ENCODE results near the gene MRPL14.

The MRPL14 gene

GRCh38 chr6:44127186-44128019 is at the start of gene MRPL14, which contains the start of gene TMEM63B:
MRPL14 (minus strand) TSS chr6:44127452; CDS start chr6:44116611, 10,841 bp downstream.
TMEM63B (plus strand) TSS chr6:44127554; CDS start chr6:44134585, 7,031 bp downstream.
- DNase-seq (ENCODE audit: low spot score), result peak; percentile 100

GRCh38 chr6:44176130-44176761 is 49.0 kb upstream of the MRPL14 start:
- DNase-seq (ENCODE audit: low spot score), result peak; percentile 15

- peak; percentile 89 for DNase-seq (ENCODE audit: low spot score)
Observed at GRCh38 chr6:44172731-44173500, 45.7 kb upstream of the MRPL14 start.

- DNase-seq (ENCODE audit: low spot score), result no peak
Observed at GRCh38 chr6:44171899-44172546, 44.8 kb upstream of the MRPL14 start.

- DNase-seq (ENCODE audit: low spot score), result no peak
Observed at GRCh38 chr6:44169886-44170570, 42.8 kb upstream of the MRPL14 start.

- DNase-seq (ENCODE audit: low spot score), result no peak
Observed at GRCh38 chr6:44169154-44169553, 41.9 kb upstream of the MRPL14 start.

- no peak for DNase-seq (ENCODE audit: low spot score)
Observed at GRCh38 chr6:44167567-44167966, 40.3 kb upstream of the MRPL14 start.

GRCh38 chr6:44166591-44167184 is 39.4 kb upstream of the MRPL14 start:
- DNase-seq (ENCODE audit: low spot score), result no peak

- no peak for DNase-seq (ENCODE audit: low spot score)
Observed at GRCh38 chr6:44166116-44166515, 38.9 kb upstream of the MRPL14 start.

- DNase-seq (ENCODE audit: low spot score), result no peak
Observed at GRCh38 chr6:44162876-44163625, 35.8 kb upstream of the MRPL14 start.

GRCh38 chr6:44161997-44162338 is 34.7 kb upstream of the MRPL14 start:
- peak; percentile 58 for DNase-seq (ENCODE audit: low spot score)

- DNase-seq (ENCODE audit: low spot score), result no peak
Observed at GRCh38 chr6:44158770-44159228, 31.5 kb upstream of the MRPL14 start, which contains the start of gene CAPN11. CAPN11 (plus strand) TSS chr6:44158820; CDS start chr6:44158849, 29 bp downstream.

GRCh38 chr6:44157152-44157521 is 29.9 kb upstream of the MRPL14 start:
- no peak for DNase-seq (ENCODE audit: low spot score)

- DNase-seq (ENCODE audit: low spot score), result no peak
Observed at GRCh38 chr6:44156494-44157151, 29.4 kb upstream of the MRPL14 start.

GRCh38 chr6:44154067-44154466 is 26.8 kb upstream of the MRPL14 start:
- DNase-seq (ENCODE audit: low spot score), result no peak

- DNase-seq (ENCODE audit: low spot score), result no peak
Observed at GRCh38 chr6:44152533-44152932, 25.3 kb upstream of the MRPL14 start.

GRCh38 chr6:44152109-44152461 is 24.8 kb upstream of the MRPL14 start:
- DNase-seq (ENCODE audit: low spot score), result no peak

- DNase-seq (ENCODE audit: low spot score), result peak; percentile 94
Observed at GRCh38 chr6:44151348-44152108, 24.3 kb upstream of the MRPL14 start.

- DNase-seq (ENCODE audit: low spot score), result no peak
Observed at GRCh38 chr6:44150317-44150917, 23.2 kb upstream of the MRPL14 start.

All from D341Med (cell line).